GM18499 (cell line): ENCODE data around the gene IP6K1.
"Not testable (repeated sequence)": the region's sequence is repeated elsewhere in the genome, so short reads cannot be mapped to it uniquely, and the experiment has no call there.

ENCODE experiments used
- ATAC-seq: cut with Tn5 transposase; IDR thresholded peaks from one replicate; pipeline ENCODE4 v1.9.1; 2021; ENCODE audit warnings: moderate number of reproducible peaks; ENCODE audit not compliant: insufficient read depth, unreplicated experiment

IP6K1 gene

GRCh38 chr3:49786357-49787181, at the start of gene IP6K1:
IP6K1 (minus strand) TSS chr3:49786542; CDS start chr3:49748040, 38,502 bp downstream.
- peak; percentile 92 for ATAC-seq

GRCh38 chr3:49831341-49831740, 45.0 kb upstream of the IP6K1 start:
- no peak for ATAC-seq

GRCh38 chr3:49826016-49826415, 39.7 kb upstream of the IP6K1 start:
- no peak for ATAC-seq

GRCh38 chr3:49823131-49823530, 36.8 kb upstream of the IP6K1 start:
- ATAC-seq: not testable (repeated sequence)

- ATAC-seq: no peak
Observed at GRCh38 chr3:49813497-49814174, 27.3 kb upstream of the IP6K1 start, which contains the start of gene UBA7. UBA7 (minus strand) TSS chr3:49813953; CDS start chr3:49813787, 166 bp downstream.

GRCh38 chr3:49812916-49813496, 26.7 kb upstream of the IP6K1 start:
- no peak for ATAC-seq

GRCh38 chr3:49807431-49808114, 21.2 kb upstream of the IP6K1 start:
- no peak for ATAC-seq

- ATAC-seq: no peak
Observed at GRCh38 chr3:49806850-49807249, 20.5 kb upstream of the IP6K1 start.

GRCh38 chr3:49805897-49806701, 19.8 kb upstream of the IP6K1 start:
- ATAC-seq: no peak

GRCh38 chr3:49805367-49805782, 19.0 kb upstream of the IP6K1 start:
- ATAC-seq: no peak

- no peak for ATAC-seq
Observed at GRCh38 chr3:49804141-49805041, 18.0 kb upstream of the IP6K1 start.

GRCh38 chr3:49803465-49804140, 17.3 kb upstream of the IP6K1 start:
- ATAC-seq: no peak

- peak; percentile 35 for ATAC-seq
Observed at GRCh38 chr3:49802719-49803464, 16.6 kb upstream of the IP6K1 start, which contains the start of gene INKA1. INKA1 (plus strand) TSS chr3:49803261; CDS start chr3:49803393, 132 bp downstream.

GRCh38 chr3:49801160-49801559, 14.8 kb upstream of the IP6K1 start:
- no peak for ATAC-seq

GRCh38 chr3:49799761-49800160, 13.4 kb upstream of the IP6K1 start, which contains the start of gene CDHR4:
CDHR4 (minus strand) TSS chr3:49799873; CDS start chr3:49799812, 61 bp downstream.
- no peak for ATAC-seq

- no peak for ATAC-seq
Observed at GRCh38 chr3:49799105-49799504, 12.8 kb upstream of the IP6K1 start.
